HCT116 (cell line): Measurements from ENCODE around the gene GNG2. TPM values are rescaled to one million over a fixed set of nuclear protein-coding genes. Genes with fewer than 3 reads are reported as not detected.
"Not testable (repeated sequence)": the region's sequence is repeated elsewhere in the genome, so short reads cannot be mapped to it uniquely, and the experiment has no call there.

Source experiments
- ATAC-seq: fragments of 200-7000 bp; cut with Tn5 transposase; 2 replicates; pipeline ENCODE4 v1.9.1; 2020; ENCODE audit warnings: mild to moderate bottlenecking, moderate library complexity
- BruUV-seq: library from RNA; stranded (reverse); fragments of 400-500 nt; replicated peaks from 2 replicates; lab custom pipeline; 2021; lab: Mats Ljungman, UMichigan
- CTCF ChIA-PET: fragments of 300-600 bp; sonication (Branson Sonifier 250); formaldehyde crosslinking; loops from one replicate; lab custom pipeline; 2021; ENCODE audit warnings: antibody characterized with exemption; lab: Charles Lee
- POLR2A ChIA-PET: fragments of 300-600, 350-600 bp; sonication (Branson Sonifier 250); formaldehyde crosslinking; loops from one replicate; lab custom pipeline; 2021; ENCODE audit warnings: antibody characterized with exemption; lab: Charles Lee
- RAD21 ChIA-PET, 2 experiments: fragments of 300-600 bp; sonication (Branson Sonifier 250); formaldehyde crosslinking; loops; one replicate each; lab custom pipeline; 2023; ENCODE audit warnings: low total read pairs in 2 of 2; ENCODE audit not compliant: uncharacterized antibody in 2 of 2, unreplicated experiment in 2 of 2, low non-redundant PET in 1 of 2; lab: Charles Lee
- DNase-seq: peaks from one replicate; pipeline ENCODE4 v3.0.0-alpha.2; 2010; ENCODE audit warnings: low read depth, low spot score
- H2AFZ ChIP-seq: fragments of 200-600 bp; shearing (Covaris generic), sonication (generic); 2 replicates; pipeline ENCODE4 v1.6.1; 2017; ENCODE audit warnings: low read depth, mixed run types, mixed read lengths, antibody characterized with exemption, low read length; ENCODE audit not compliant: poor library complexity, severe bottlenecking
- H3K27ac ChIP-seq: 2 replicates; pipeline ENCODE4 v1.5.1; 2012; ENCODE audit warnings: low read depth, low read length
- H3K27me3 ChIP-seq: fragments of 200-600 bp; sonication (generic); 2 replicates; pipeline ENCODE4 v1.6.1; 2016; ENCODE audit warnings: mixed run types, low read length, mixed read lengths; ENCODE audit not compliant: insufficient read depth
- H3K36me3 ChIP-seq, 2 experiments: fragments of 200-500 bp in 1 of 2; fragments of 200-600 bp in 1 of 2; sonication (Bioruptor generic) in 1 of 2; sonication (generic) in 1 of 2; 2 replicates each; pipeline versions ENCODE4 v1.5.1 to v1.6.1; 2014 to 2016; ENCODE audit warnings: low read length in 2 of 2, inconsistent platforms in 1 of 2, mixed read lengths in 1 of 2, mixed run types in 1 of 2; ENCODE audit not compliant: insufficient read depth in 2 of 2, control insufficient read depth in 1 of 2
- H3K4me1 ChIP-seq, 2 experiments: fragments of 200-600 bp in 1 of 2; sonication (generic) in 1 of 2; 2 replicates each; pipeline versions ENCODE4 v1.5.1 to v1.6.1; 2012 to 2017; ENCODE audit warnings: low read length in 2 of 2, inconsistent platforms in 1 of 2, mild to moderate bottlenecking in 1 of 2, mixed read lengths in 1 of 2, mixed run types in 1 of 2, moderate library complexity in 1 of 2; ENCODE audit not compliant: insufficient read depth in 2 of 2, control insufficient read depth in 1 of 2
- H3K4me2 ChIP-seq: fragments of 200-600 bp; sonication (generic); 2 replicates; pipeline ENCODE4 v1.6.1; 2017; ENCODE audit warnings: mixed run types, low read length, mixed read lengths
- H3K4me3 ChIP-seq, 2 experiments: fragments of 200-600 bp in 1 of 2; sonication (generic) in 1 of 2; replicated peaks in 1 of 2; 2 replicates each; pipeline ENCODE4 v1.5.1; 2011 to 2016; ENCODE audit warnings: low read length in 2 of 2, control low read depth in 1 of 2, low read depth in 1 of 2, mild to moderate bottlenecking in 1 of 2, mixed read lengths in 1 of 2, mixed run types in 1 of 2
- H3K79me2 ChIP-seq: fragments of 200-600 bp; sonication (generic); 2 replicates; pipeline ENCODE4 v1.6.1; 2017; ENCODE audit warnings: mild to moderate bottlenecking, mixed run types, low read length, moderate library complexity, mixed read lengths; ENCODE audit not compliant: insufficient read depth
- H3K9ac ChIP-seq: fragments of 200-600 bp; sonication (generic); 2 replicates; pipeline ENCODE4 v1.6.1; 2016; ENCODE audit warnings: low read length, mixed read lengths
- H3K9me2 ChIP-seq: fragments of 200-600 bp; sonication (generic), shearing (Covaris generic); 2 replicates; pipeline ENCODE4 v1.6.1; 2017; ENCODE audit warnings: mixed run types, mild to moderate bottlenecking, moderate library complexity; ENCODE audit not compliant: insufficient read depth
- H3K9me3 ChIP-seq, 2 experiments: fragments of 200-500 bp in 1 of 2; fragments of 200-600 bp in 1 of 2; sonication (Bioruptor generic) in 1 of 2; sonication (generic) in 1 of 2; 2 replicates each; pipeline ENCODE4 v1.6.1; 2014 to 2017; ENCODE audit warnings: low read length in 2 of 2, mixed read lengths in 2 of 2, inconsistent platforms in 1 of 2, low read depth in 1 of 2, mild to moderate bottlenecking in 1 of 2, mixed run types in 1 of 2, moderate library complexity in 1 of 2; ENCODE audit not compliant: control insufficient read depth in 1 of 2, insufficient read depth in 1 of 2
- H4K20me1 ChIP-seq: fragments of 200-600 bp; sonication (generic), shearing (Covaris generic); 2 replicates; pipeline ENCODE4 v1.6.1; 2017; ENCODE audit warnings: mixed run types, mild to moderate bottlenecking, moderate library complexity; ENCODE audit not compliant: insufficient read depth
- ATF3 ChIP-seq: IDR thresholded peaks from 2 replicates; pipeline ENCODE4 v1.6.1; 2012
- EGR1 ChIP-seq: IDR thresholded peaks from 2 replicates; pipeline ENCODE4 v1.6.1; 2012; ENCODE audit warnings: low read depth
- FOSL1 ChIP-seq: IDR thresholded peaks from 2 replicates; pipeline ENCODE4 v1.6.1; 2012; ENCODE audit warnings: low read depth
- RAD21 ChIP-seq: IDR thresholded peaks from 2 replicates; pipeline ENCODE4 v1.6.1; 2012; ENCODE audit warnings: low read depth, mild to moderate bottlenecking
- SRF ChIP-seq: IDR thresholded peaks from 2 replicates; pipeline ENCODE4 v1.6.1; 2012; ENCODE audit warnings: low read depth
- YY1 ChIP-seq: IDR thresholded peaks from 2 replicates; pipeline ENCODE4 v1.6.1; 2011; ENCODE audit warnings: low read length, low read depth, moderate library complexity, mild to moderate bottlenecking; ENCODE audit not compliant: insufficient replicate concordance; ENCODE audit errors: extremely low read depth
- ZNF274 ChIP-seq: fragments of 200-500 bp; sonication (Bioruptor generic); IDR thresholded peaks from 2 replicates; pipeline ENCODE4 v1.6.1; 2014; ENCODE audit warnings: mild to moderate bottlenecking, low read depth, low read length, inconsistent platforms
- intact Hi-C: fragments of 100-400 bp; cut with micrococcal nuclease; formaldehyde crosslinking; loops from 2 replicates; pipeline ENCODE4 v1.10.0; 2022
- total RNA-seq: library from RNA; stranded (reverse); gene quantifications from one replicate; pipeline ENCODE4 v1.2.1, GENCODE V29; 2021; ENCODE audit not compliant: unreplicated experiment

Gene GNG2
- total RNA-seq, 1 experiment from 2014 or later, result 0.74 TPM

- BruUV-seq, result no TSS peak
- Histone ChIP-seq H3K4me1 (peaks cover 0 to 6% of the 10 kb centered on the region in 2 experiments; a peak in 1 of 4 replicates), H3K36me3 (no peaks in the 10 kb centered on the region), H4K20me1 (no peaks in the 10 kb centered on the region), H3K27ac (no peak overlapping the region), H3K4me2 (no peak overlapping the region), H3K9me3 (no peaks in the 10 kb centered on the region), H2AFZ (no peak overlapping the region), H3K9ac (no peak overlapping the region), H3K4me3 (no peak overlapping the region), H3K9me2 (0 out of 2 replicates have a peak, but pooled peaks cover 3% of the 10 kb centered on the region), H3K27me3 (no peaks in the 10 kb centered on the region), H3K79me2 (no peaks in the 10 kb centered on the region)
- ATAC-seq (no peak), DNase-seq (no peak)
- TF ChIP-seq EGR1 (no peak), SRF (no peak), ATF3 (no peak), RAD21 (no peak), YY1 (no peak), ZNF274 (no peak)
- ChIA-PET CTCF (no interaction called here), POLR2A (no interaction called here), RAD21 (no interaction called here)
- intact Hi-C loops, result no loop called here
Measured at GRCh38 chr14:51901475-51902024, 41.1 kb downstream of the GNG2 start.

- H3K4me3 ChIP-seq, H3K36me3 ChIP-seq, DNase-seq, ATAC-seq, H2AFZ ChIP-seq, H3K9ac ChIP-seq, H4K20me1 ChIP-seq, H3K9me3 ChIP-seq, H3K27me3 ChIP-seq, RAD21 ChIA-PET, BruUV-seq, H3K4me1 ChIP-seq, H3K9me2 ChIP-seq, H3K79me2 ChIP-seq, CTCF ChIA-PET, intact Hi-C loops, H3K27ac ChIP-seq: not testable (repeated sequence)
- 0 out of 2 replicates have a peak overlapping the region, but pooled peaks have one; percentile 3 for H3K4me2 ChIP-seq
- POLR2A ChIA-PET, result interaction anchor here (0.6 kb wide), 1 partner anchor 714 kb away, joined by 3 read pairs; no protein-coding TSS in a partner anchor
- TF ChIP-seq FOSL1, result peak; percentile 16; the same call in 1 of the 2 replicates
Measured at GRCh38 chr14:51905656-51906121, 45.3 kb downstream of the GNG2 start.
